H9 (cell line): ENCODE results near the gene EDC3. TPM values are rescaled to one million over a fixed set of nuclear protein-coding genes. Genes with fewer than 3 reads are reported as not detected.
A peak's percentile ranks its signal among the peaks of the same experiment; 100 is the strongest.

Source experiments
- DNase-seq: peaks from one replicate; pipeline ENCODE4 v3.0.0-alpha.2; 2017
- H2AFZ ChIP-seq: one replicate; pipeline ENCODE4 v1.6.1; 2013; ENCODE audit warnings: mild to moderate bottlenecking, low read length, control low read depth, moderate library complexity
- H2AK5ac ChIP-seq: 2 replicates; pipeline ENCODE4 v1.6.1; 2013; ENCODE audit warnings: low read length, control low read depth, mixed read lengths; ENCODE audit not compliant: insufficient read length
- H2BK120ac ChIP-seq: one replicate; pipeline ENCODE4 v1.6.1; 2013; ENCODE audit warnings: low read depth, mild to moderate bottlenecking, low read length, control low read depth, inconsistent platforms; ENCODE audit not compliant: poor library complexity, severe bottlenecking
- H2BK12ac ChIP-seq: 2 replicates; pipeline ENCODE4 v1.6.1; 2013; ENCODE audit warnings: low read length, control low read depth, mixed read lengths, low read depth; ENCODE audit not compliant: insufficient read length
- H2BK15ac ChIP-seq: 2 replicates; pipeline ENCODE4 v1.6.1; 2013; ENCODE audit warnings: low read depth, low read length, control low read depth
- H2BK20ac ChIP-seq: one replicate; pipeline ENCODE4 v1.6.1; 2013; ENCODE audit warnings: low read depth, mild to moderate bottlenecking, low read length, control low read depth, inconsistent platforms; ENCODE audit not compliant: poor library complexity, severe bottlenecking
- H2BK5ac ChIP-seq: 2 replicates; pipeline ENCODE4 v1.6.1; 2013; ENCODE audit warnings: low read length, control low read depth, mixed read lengths; ENCODE audit not compliant: insufficient read length
- H3K14ac ChIP-seq: 2 replicates; pipeline ENCODE4 v1.6.1; 2013; ENCODE audit warnings: low read length, control low read depth; ENCODE audit not compliant: insufficient read depth
- H3K18ac ChIP-seq: 2 replicates; pipeline ENCODE4 v1.6.1; 2013; ENCODE audit warnings: low read depth, mild to moderate bottlenecking, mixed read lengths, low read length, control low read depth; ENCODE audit not compliant: insufficient read length
- H3K23ac ChIP-seq: 2 replicates; pipeline ENCODE4 v1.6.1; 2013; ENCODE audit warnings: low read length, control low read depth, mixed read lengths, low read depth; ENCODE audit not compliant: insufficient read length
- H3K23me2 ChIP-seq: 2 replicates; pipeline ENCODE4 v1.6.1; 2013; ENCODE audit warnings: low read depth, mild to moderate bottlenecking, mixed read lengths, low read length, control low read depth; ENCODE audit not compliant: insufficient read length, poor library complexity, severe bottlenecking
- H3K27ac ChIP-seq: 2 replicates; pipeline ENCODE4 v1.5.1; 2013; ENCODE audit warnings: low read length, control low read depth, mixed read lengths, low read depth; ENCODE audit not compliant: insufficient read length
- H3K27me3 ChIP-seq: 2 replicates; pipeline ENCODE4 v1.6.1; 2013; ENCODE audit warnings: low read length, control low read depth, inconsistent platforms; ENCODE audit not compliant: insufficient read depth
- H3K4ac ChIP-seq: 2 replicates; pipeline ENCODE4 v1.6.1; 2013; ENCODE audit warnings: low read depth, mild to moderate bottlenecking, control low read depth, inconsistent platforms, low read length, moderate library complexity
- H3K4me1 ChIP-seq: 2 replicates; pipeline ENCODE4 v1.6.1; 2013; ENCODE audit warnings: low read length, control low read depth, inconsistent platforms; ENCODE audit not compliant: insufficient read depth
- H3K4me2 ChIP-seq: 2 replicates; pipeline ENCODE4 v1.6.1; 2013; ENCODE audit warnings: low read length, control low read depth, mixed read lengths; ENCODE audit not compliant: insufficient read length, insufficient read depth
- H3K56ac ChIP-seq: 2 replicates; pipeline ENCODE4 v1.6.1; 2013; ENCODE audit warnings: low read depth, mild to moderate bottlenecking, mixed read lengths, low read length, control low read depth; ENCODE audit not compliant: insufficient read length
- H3K79me1 ChIP-seq: 2 replicates; pipeline ENCODE4 v1.6.1; 2013; ENCODE audit warnings: low read depth, mild to moderate bottlenecking, moderate library complexity, low read length, control low read depth, inconsistent platforms; ENCODE audit not compliant: insufficient read depth, poor library complexity, severe bottlenecking
- H3K79me2 ChIP-seq: 2 replicates; pipeline ENCODE4 v1.6.1; 2013; ENCODE audit warnings: low read length, control low read depth, inconsistent platforms; ENCODE audit not compliant: insufficient read depth
- H3K9ac ChIP-seq: 2 replicates; pipeline ENCODE4 v1.6.1; 2013; ENCODE audit warnings: low read length, control low read depth, mixed read lengths; ENCODE audit not compliant: insufficient read length; ENCODE audit errors: extremely low read depth
- H3K9me3 ChIP-seq: one replicate; pipeline ENCODE4 v1.6.1; 2013; ENCODE audit warnings: low read depth, low read length, inconsistent platforms; ENCODE audit not compliant: control insufficient read depth
- H3T11ph ChIP-seq: one replicate; pipeline ENCODE4 v1.6.1; 2013; ENCODE audit warnings: mild to moderate bottlenecking, low read length, control low read depth, inconsistent platforms
- H4K20me1 ChIP-seq: one replicate; pipeline ENCODE4 v1.6.1; 2013; ENCODE audit not compliant: control insufficient read depth, insufficient read length, insufficient read depth
- H4K5ac ChIP-seq: 2 replicates; pipeline ENCODE4 v1.6.1; 2013; ENCODE audit warnings: low read depth, mild to moderate bottlenecking, mixed read lengths, low read length, control low read depth; ENCODE audit not compliant: insufficient read length
- H4K8ac ChIP-seq: replicated peaks from 2 replicates; pipeline ENCODE4 v1.6.1; 2013; ENCODE audit warnings: low read length, control low read depth, mixed read lengths, low read depth; ENCODE audit not compliant: insufficient read length
- H4K91ac ChIP-seq: 2 replicates; pipeline ENCODE4 v1.6.1; 2013; ENCODE audit warnings: low read depth, mild to moderate bottlenecking, moderate library complexity, mixed read lengths, low read length, control low read depth; ENCODE audit not compliant: insufficient read length
- H3K27ac Mint-ChIP-seq, 3 experiments: 2 replicates in 2 of 3; 3 replicates in 1 of 3; pipeline ENCODE4 v1.8.0; 2020 to 2021; ENCODE audit warnings: mixed read lengths in 3 of 3, mild to moderate bottlenecking in 1 of 3, moderate library complexity in 1 of 3
- H3K27me3 Mint-ChIP-seq: 2 replicates; pipeline ENCODE4 v1.8.0; 2021; ENCODE audit warnings: low read depth, mild to moderate bottlenecking, moderate library complexity, mixed read lengths
- H3K36me3 Mint-ChIP-seq, 3 experiments: 2 replicates in 2 of 3; 3 replicates in 1 of 3; pipeline ENCODE4 v1.8.0; 2020 to 2021; ENCODE audit warnings: low read depth in 3 of 3, mixed read lengths in 3 of 3; ENCODE audit not compliant: insufficient read depth in 1 of 3
- H3K4me1 Mint-ChIP-seq, 2 experiments: 2 replicates each; pipeline ENCODE4 v1.8.0; 2020; ENCODE audit warnings: mixed read lengths in 2 of 2
- H3K4me3 Mint-ChIP-seq, 2 experiments: 2 replicates in 1 of 2; 3 replicates in 1 of 2; pipeline ENCODE4 v1.8.0; 2020 to 2021; ENCODE audit warnings: mild to moderate bottlenecking in 2 of 2, mixed read lengths in 2 of 2, moderate library complexity in 1 of 2
- H3K9me3 Mint-ChIP-seq, 2 experiments: 2 replicates in 1 of 2; 3 replicates in 1 of 2; pipeline ENCODE4 v1.8.0; 2020; ENCODE audit warnings: mild to moderate bottlenecking in 2 of 2, mixed read lengths in 2 of 2, moderate library complexity in 1 of 2
- CTCF ChIP-seq: fragments of 200-600 bp; sonication (generic); conservative IDR thresholded peaks from 3 replicates; pipeline ENCODE4 v1.8.0; 2021; ENCODE audit warnings: antibody characterized with exemption, mild to moderate bottlenecking
- WGBS: extraction: QIAGEN DNeasy Blood & Tissue Kit; methylation state at CpG from one replicate; pipeline ENCODE4 v1.1.7; 2013; ENCODE audit warnings: missing lambda C conversion rate, low lambda C conversion rate, mixed read lengths; ENCODE audit not compliant: insufficient read length; ENCODE audit errors: extremely low coverage; 5-methylcytosine and 5-hydroxymethylcytosine counted together
- total RNA-seq: library from RNA; stranded (reverse); gene quantifications from 2 replicates; pipeline ENCODE4 v1.2.1, GENCODE V29; 2021

The EDC3 gene
- total RNA-seq, 1 experiment from 2014 or later, result 60.5 TPM

- Mint-ChIP-seq H3K4me1 (peaks cover 9 to 14% of the 10 kb centered on the region in 2 experiments), H3K4me3 (peak overlapping the region; percentile 100), H3K9me3 (no peaks in the 10 kb centered on the region), H3K36me3 (peaks cover 0 to 2% (median 0%) of the 10 kb centered on the region in 3 experiments; a peak in 2 of 7 replicates), H3K27ac (no peak overlapping the region), H3K27me3 (peaks cover 14% of the 10 kb centered on the region)
- Histone ChIP-seq H3K4me1 (no peaks in the 10 kb centered on the region), H2AK5ac (no peak overlapping the region), H4K20me1 (no peaks in the 10 kb centered on the region), H3K9ac (no peak overlapping the region), H3K23ac (no peak overlapping the region), H3K4ac (no peak overlapping the region), H2AFZ (no peak overlapping the region), H3K4me2 (peak overlapping the region; percentile 82), H3K18ac (no peak overlapping the region), H3K79me2 (peaks cover 16% of the 10 kb centered on the region; the same call in 1 of the 2 replicates), H3K27me3 (no peaks in the 10 kb centered on the region), H3K56ac (no peak overlapping the region), H4K91ac (no peak overlapping the region), H2BK12ac (no peak overlapping the region), H2BK5ac (no peak overlapping the region), H4K8ac (no peak overlapping the region), H3T11ph (no peak overlapping the region), H2BK120ac (no peak overlapping the region), H3K23me2 (peaks cover 10% of the 10 kb centered on the region), H4K5ac (no peak overlapping the region), H3K79me1 (peaks cover 3% of the 10 kb centered on the region), H2BK15ac (no peak overlapping the region), H2BK20ac (no peak overlapping the region), H3K14ac (no peak overlapping the region), H3K27ac (no peak overlapping the region), H3K9me3 (no peaks in the 10 kb centered on the region)
- TF ChIP-seq CTCF, result no peak
- no CpG with 5 or more reads among the region's 2 CpGs for WGBS
- DNase-seq, result no peak
Observed at GRCh38 chr15:74696808-74697207, 984 bp upstream of the EDC3 start.
